EH (cell line): ENCODE results near the gene RELT.
A peak's percentile ranks its signal among the peaks of the same experiment; 100 is the strongest.

Source experiments
- DNase-seq: peaks from one replicate; pipeline ENCODE4 v3.0.0-alpha.2; 2015; ENCODE audit warnings: low read depth

The RELT gene

DNA sequence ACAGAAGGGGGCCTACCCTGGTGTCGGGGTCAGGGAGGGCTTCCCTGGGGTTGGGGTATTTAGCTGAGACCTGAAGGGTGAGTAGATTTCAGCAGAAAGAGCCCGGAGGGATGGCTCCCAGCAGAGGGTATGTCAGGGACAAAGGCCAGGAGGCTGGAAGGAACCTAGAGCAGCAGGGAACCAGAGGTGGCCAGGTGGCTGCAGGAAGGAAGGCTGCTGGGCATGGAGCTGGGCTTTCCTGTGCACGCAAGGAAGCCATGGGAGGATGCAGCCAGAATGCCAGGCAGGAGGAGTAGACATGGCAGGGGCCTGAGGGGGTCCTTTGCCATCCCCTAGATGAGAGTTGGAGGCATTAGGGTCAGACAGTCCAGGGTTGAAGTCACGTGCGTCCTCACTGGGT lies 27.4 kb upstream of the RELT start:
- DNase-seq: no peak

DNA sequence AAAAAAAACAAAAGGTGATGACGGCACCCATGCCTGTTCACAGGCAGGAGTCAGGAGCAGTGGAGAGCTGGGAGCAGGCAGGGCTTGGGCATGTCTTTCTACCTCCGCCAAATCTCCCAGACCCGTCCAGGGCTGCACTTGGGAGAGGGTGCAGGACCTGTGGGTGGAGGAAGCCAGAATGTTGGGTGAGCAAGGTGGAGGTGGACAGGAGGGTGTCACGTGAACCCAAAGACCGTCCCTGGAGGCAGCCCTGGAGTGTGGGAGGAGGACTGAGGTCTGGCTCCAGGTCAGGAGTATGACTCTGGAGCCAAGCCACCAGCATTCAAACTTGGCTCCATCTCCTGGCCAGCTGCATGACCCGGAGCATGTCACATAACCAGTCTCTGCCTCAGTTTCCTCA lies 26.6 kb upstream of the RELT start:
- no peak for DNase-seq

DNA sequence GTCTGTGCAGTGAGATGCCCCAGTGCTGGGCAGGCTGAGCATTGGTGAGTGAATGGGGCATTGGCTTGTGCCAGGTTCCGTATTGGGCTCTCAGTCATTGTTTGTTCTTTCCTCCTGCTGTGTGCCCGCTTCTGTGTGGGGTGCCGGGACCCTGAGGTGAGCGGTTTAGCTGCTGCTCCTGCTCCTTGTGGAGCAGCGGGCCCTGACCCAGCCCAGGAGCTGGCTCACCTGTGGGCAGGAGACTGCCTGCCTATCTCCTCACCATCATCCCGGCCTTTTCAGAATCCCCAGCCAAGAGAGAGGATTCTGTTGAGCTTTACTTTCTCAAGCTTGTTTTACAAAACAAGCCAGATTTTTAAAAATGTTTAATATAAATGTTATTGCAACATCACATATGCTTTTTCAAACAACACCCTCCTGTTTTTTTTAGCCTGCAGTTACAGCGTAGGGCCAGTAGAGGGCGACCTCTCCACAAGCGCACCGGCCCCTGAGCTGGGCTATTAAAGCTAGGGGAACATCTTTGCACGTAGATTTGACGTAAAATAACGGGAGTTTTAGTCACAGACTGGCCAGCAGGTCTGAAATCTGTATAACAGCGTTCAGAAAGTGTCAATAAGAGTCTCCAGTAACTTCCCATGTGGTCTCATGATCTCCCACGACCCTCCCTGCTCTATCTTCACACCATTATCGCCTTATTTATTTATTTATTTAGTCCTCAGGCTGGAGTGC lies 25.1 kb upstream of the RELT start:
- DNase-seq: peak; percentile 72

DNA sequence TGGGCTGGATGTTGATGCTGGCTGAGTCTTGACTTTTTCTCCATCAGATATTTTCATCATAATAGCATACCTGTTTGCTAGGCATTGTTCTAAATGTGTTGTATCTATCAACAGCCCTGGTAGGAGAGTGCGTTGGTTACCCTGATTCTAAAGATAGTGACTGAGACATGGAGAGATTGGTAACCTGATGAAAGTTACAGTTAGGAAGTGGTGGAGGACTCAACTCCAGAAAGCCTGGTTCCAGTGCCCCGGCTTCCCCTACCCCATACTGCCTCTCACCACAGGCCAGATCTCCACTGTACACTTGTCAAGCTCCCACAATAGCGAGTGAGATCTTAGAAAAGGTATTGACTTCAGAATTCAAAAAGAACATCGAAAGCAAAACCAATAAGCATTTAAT lies 22.8 kb upstream of the RELT start:
- no peak for DNase-seq

DNA sequence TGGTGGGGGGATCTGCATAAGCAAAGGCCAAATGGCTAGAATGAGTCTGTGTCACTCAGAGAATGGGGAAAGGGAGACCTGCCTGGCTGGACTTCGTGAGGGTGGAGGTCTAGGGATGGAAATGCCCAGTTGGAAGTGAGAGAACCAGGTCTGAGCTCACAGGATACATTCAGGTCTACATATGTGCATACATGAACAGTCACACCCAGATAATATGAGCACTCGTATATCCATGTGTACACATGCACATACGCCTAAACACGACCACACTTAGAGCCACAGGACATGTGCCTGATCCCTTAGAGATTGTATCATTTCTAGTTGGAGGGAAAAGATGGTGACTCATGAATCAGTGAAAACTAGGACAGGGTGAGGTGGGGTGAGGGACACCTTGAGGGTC lies 21.1 kb upstream of the RELT start:
- DNase-seq: no peak

DNA sequence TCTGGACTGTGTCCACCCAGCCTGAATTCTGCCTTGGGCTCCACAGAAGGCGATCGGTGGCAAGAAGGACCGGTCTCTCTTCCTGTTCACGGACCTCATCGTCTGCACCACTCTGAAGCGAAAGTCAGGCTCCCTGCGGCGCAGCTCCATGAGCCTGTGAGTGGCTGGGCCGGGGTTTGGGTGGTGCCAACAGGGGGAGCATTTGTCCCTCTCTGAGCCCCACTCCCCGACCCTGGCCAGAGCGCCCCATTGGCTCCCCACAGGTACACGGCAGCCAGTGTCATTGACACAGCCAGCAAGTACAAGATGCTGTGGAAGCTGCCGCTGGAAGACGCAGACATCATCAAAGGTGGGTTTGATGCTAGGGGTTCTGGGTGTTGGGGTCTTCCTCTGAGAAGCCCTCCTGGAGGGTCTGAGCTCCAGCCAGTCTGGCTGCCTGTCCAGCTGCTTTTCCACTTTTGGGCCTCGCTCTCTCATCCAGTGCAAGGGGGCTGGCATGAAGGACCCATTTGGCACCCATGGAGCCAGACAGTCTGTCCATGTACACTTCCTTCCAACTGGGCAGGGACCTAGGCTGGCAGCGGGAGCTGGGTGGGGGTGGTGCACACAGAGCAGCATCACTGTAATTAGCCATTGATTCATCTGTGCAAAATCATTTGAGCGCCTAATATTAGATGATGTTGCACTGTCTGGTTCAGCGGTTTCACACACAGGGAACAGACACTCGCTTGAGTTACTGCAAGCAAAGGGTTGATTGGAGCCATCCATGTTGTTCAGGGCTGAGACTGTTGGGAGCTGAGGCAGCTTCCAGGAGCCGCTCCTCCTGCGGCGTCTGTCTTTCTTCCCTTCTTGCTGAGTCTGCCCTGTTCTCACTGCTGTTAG lies 19.0 kb upstream of the RELT start:
- DNase-seq: no peak

DNA sequence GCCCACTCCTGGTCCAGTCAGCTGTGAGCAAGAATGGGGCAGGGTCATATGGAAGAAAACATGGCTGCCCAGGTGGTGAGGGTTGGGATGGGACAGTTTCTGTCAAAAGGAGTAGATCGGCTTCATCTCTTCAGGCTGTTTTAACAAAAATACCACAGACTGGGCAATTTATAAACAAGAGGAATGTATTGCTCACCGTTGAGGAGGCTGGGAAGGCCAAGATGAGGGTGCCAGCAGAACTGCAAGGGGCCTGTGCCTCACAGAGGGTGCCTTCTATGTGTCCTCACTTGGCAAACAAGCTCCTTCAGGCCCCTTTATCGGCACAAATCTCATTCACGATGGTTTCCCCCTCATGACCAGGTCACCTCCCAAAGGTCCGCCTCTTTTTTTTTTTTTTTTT lies 18.1 kb upstream of the RELT start:
- DNase-seq: peak; percentile 35

DNA sequence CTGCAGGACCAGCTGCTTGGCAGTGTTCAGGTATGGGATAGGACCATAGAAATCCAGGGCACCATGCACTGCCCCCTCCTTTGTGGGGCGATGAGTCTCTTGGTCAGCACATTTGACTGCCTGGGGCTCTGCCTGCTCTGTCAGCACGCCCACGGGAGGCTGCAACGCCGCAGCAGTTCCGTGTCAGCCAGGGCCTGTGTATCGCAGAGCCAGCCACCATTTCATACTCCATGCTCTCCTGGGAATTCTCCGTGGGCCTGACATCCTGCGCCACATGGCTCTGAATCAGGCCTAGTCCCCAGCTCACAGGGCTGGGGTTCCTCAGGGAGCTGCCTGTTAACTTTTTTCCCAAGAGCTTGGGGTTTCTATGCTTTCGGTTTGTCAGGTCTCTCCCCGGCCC lies 16.9 kb upstream of the RELT start:
- no peak for DNase-seq

DNA sequence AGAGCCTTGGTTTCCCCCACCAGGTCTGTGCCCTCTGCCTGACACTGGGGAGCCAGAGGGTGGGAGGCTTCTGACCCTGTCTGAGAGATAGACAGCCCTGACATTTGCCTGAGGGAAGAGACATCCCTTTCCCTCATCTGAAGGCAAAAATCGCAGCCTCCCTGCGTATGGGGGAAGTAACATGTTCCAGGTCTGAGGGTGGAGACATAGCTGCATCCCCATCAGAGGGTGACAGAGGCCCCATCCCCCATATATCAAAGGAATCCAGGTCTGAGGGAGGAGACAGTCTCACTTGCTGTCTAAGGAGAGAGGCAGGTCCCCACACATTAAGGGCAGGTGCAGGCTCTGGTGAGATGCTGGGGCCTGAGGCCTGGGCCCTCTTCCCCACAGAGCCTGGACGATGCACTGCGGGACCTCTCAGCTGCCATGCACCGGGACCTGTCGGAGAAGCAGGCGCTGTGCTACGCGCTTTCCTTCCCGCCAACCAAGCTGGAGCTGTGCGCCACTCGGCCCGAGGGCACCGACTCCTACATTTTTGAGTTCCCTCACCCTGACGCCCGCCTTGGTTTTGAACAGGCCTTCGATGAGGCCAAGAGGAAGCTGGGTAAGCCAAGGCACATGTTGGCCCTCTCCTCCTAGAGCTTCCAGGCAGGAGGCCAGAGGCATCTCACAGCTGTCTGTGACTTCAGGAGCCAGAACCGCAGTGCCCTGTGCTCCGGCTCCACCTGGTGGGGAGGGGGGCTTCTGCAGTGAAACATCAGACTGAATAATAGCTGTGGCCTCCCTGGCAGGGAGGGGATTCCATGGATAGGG lies 16.1 kb upstream of the RELT start:
- DNase-seq: peak; percentile 37

DNA sequence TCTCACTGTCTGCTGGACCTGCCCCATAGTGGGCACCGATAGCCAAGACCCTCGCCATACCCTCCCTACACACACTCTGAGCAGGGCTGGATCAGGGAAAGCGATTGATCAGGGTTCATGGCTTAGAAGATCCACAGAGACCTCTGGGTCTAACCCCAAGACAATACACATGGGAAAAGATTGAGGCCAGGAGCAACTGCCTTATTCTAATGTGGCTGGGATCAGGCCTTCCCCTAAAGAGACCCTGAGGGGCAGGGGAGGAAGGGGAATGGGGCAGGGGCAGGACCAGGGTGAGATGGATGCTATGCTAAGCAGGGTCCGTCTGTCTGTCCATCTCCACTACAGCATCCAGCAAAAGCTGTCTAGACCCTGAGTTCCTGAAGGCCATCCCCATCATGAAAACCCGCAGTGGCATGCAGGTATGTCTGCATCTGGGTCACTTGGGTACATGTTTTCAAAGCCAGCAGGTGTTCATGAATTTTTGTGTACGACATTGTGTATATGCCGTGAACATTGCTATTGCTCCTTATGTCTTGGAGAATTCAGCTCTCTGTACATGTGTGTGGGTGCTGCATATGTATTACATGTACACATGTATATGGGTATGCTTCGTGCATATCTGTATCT lies 15.3 kb upstream of the RELT start:
- no peak for DNase-seq

DNA sequence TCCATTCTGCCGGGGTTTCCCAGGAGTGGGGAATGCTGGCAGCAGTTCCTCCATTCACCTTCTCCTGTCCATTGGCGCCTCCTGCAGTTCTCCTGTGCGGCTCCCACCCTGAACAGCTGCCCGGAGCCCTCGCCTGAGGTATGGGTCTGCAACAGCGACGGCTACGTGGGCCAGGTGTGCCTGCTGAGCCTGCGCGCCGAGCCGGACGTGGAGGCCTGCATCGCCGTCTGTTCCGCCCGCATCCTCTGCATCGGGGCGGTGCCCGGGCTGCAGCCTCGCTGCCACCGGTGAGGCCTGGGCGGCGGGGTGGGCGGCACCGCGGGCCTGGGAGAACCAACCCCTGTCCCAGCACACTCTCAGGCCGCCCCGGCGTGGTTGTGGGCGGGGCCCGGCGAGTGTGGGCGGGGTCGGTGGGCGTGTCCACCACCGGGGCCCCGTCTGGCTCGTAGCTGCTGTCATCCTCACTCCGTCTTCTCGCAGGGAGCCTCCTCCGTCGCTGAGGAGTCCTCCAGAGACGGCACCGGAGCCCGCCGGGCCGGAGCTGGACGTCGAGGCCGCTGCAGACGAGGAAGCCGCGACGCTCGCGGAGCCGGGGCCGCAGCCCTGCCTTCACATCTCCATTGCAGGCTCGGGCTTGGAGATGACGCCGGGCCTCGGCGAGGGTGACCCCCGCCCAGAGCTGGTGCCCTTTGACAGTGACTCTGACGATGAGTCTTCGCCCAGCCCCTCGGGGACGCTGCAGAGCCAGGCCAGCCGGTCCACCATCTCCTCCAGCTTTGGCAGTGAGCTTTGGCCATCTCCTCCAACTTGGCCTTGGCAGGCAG lies 14.0 kb upstream of the RELT start:
- no peak for DNase-seq

DNA sequence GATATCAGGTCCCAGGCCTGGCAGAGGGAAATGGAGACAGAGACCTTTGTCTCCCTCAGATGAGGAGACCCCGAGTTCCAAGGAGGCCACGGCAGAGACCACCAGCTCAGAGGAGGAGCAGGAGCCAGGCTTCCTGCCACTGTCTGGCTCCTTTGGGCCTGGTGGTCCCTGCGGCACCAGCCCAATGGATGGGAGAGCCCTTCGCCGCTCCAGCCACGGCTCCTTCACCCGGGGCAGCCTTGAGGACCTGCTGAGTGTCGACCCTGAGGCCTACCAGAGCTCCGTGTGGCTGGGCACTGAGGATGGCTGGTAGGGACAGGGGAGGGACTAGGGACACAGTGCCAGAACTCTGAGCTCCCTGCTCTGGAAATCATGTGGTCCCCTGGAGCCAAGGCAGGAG lies 13.1 kb upstream of the RELT start:
- no peak for DNase-seq

DNA sequence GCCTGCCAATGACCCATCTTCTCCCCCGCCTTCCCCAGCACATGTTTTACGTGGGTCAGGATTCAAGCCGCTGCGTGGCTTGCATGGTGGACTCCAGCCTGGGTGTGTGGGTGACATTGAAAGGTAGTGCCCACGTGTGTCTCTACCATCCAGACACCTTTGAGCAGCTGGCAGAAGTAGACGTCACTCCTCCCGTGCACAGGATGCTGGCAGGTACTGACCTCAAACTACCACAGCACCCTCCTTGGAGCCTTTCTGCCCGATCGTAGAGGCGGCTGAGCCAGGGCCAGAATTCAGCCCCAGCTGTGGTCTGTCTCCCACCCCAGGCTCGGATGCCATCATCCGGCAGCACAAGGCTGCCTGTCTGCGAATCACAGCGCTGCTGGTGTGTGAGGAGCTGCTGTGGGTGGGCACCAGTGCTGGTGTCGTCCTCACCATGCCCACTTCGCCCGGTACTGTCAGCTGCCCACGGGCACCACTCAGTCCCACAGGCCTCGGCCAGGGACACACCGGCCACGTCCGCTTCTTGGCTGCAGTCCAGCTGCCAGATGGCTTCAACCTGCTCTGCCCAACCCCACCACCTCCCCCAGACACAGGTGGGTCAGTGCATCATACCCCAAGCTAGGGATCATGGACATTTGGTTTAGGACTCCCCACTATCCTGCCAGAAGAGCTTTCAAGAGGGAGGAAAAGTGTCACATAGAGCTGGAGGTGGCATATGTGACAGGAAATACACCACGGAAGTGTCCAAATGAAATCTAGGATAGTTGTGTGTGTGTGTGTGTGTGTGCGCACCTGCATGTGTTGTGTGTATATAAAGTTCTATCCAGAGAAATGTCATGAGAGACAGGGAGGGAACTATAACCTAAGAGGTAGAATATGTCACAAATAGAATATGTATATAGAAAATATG lies 10.6 kb upstream of the RELT start:
- no peak for DNase-seq

DNA sequence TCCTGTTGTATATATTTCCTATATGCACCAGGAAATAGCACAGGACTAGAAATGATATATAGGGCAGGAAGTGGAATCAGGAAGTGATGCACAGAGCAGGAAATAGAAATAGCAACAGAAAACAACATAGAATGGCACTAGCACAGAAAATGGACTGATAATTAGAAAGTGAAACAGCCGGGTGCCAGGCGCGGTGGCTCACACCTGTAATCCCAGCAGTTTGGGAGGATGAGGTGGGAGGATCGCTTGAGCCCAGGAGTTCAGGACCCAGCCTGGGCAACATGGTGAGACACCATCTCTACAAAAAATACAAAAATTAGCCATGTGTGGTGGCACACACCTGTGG lies 10.0 kb upstream of the RELT start:
- DNase-seq: no peak

DNA sequence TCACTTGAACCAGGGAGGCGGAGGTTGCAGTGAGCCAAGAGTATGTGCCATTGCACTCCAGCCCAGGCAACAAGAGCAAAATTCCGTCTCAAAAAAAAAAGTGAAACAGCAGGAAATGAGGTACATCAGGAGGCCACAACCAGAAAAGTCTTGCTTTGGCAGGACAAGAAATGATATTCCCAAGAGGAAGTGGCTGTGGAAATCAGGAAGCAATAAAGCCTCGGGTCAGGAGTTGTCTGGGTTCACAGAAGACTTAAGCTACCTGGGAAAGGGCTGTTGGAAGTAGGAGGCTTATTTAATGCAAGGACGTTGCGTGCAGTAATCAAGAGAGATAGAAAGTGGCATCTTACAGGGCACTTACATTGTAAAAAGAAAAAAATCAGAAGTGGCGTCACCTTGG lies 9.2 kb upstream of the RELT start:
- no peak for DNase-seq

DNA sequence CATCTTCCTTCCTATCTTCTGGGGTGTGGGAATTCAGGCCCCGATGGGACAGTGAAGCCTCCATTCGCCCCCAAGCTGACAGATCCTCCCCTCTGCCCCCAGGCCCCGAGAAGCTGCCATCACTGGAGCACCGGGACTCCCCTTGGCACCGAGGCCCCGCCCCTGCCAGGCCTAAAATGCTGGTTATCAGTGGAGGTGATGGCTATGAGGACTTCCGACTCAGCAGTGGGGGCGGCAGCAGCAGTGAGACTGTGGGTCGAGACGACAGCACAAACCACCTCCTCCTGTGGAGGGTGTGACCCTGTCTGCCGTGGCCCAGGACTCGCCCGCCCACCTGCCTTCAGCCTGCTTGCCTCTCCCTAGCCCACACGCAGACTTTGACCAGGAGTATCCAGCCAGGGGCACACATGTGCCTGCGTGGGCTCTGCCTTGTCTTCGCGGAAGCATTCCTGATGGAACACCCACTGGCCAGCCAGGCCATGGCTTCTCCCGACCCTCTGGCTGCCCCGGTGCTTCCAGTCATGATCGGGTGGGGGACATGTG lies 8.6 kb upstream of the RELT start:
- DNase-seq: no peak

DNA sequence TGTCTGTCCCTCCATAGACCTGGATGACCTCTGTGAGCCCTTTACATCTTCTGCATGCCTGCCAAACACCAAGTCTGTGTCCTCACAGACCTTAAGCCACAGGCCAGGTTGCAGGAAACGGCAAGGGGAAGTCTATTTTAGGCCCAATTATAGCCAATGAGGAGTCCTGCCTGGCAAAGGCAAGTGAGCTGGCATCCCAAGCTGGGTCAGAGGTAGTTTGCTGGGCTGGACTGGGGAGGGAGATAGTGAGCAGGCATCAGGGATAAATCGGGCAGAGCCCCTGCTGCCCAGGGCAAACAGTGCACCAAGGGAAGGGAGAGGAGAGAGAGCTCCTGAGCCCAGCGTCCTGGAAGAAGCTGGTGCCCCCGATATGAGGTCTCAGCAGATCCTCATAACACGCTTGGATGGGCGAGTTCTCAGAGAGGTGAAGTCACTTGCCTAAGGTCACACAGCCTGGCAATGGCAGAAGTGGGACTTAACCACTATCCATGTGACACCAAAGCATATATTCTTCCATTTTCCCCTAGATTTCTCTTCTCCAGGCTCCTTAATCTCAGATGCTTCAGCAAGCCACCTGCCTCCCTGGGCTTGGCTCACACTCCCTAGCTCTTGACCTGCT lies 3.7 kb upstream of the RELT start:
- DNase-seq: peak; percentile 65

DNA sequence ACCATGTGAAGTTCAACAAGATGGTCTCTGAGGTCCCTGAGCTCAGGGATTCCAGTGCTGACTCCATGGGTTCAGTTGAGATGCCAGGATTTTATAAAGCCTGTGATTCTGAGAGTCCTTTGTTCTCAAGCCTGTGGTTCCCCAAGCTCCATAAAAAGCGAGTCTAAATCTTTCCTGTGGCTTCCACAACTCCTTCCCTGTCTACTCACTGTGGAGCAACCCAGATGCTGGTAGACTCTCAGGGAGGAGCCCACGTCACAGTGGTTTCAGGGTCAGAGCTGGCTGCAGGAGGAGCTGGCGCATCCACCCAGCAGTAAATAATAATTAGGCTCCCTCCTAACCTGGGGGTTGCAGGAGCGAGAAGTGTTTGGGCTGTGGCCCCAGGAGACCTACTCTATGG lies 2.0 kb upstream of the RELT start:
- peak; percentile 43 for DNase-seq

DNA sequence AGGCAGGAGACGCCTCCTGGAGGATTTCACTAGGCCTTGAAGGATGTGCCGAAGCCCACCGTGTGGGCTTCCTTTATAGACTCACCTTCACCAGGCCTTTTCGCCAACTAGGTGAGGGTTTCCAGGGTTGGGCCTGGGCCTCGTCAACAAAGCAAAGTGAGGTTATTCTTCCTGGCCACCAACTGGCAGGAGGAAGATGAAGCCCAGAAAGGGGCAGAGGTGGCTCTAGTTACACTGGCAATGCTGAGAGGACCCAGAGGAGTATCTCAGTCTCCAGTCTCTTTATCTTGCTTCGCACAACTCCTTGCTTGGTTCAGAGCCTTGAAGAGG lies 404 bp upstream of the RELT start:
- no peak for DNase-seq
